ENCODE results near the gene SNRNP27. TPM values are rescaled to one million over a fixed set of nuclear protein-coding genes. Genes with fewer than 3 reads are reported as not detected.

Gene SNRNP27
- total and polyA plus RNA-seq, 4 donors: 32.0 to 51.3 (median 36.0) TPM

DNA sequence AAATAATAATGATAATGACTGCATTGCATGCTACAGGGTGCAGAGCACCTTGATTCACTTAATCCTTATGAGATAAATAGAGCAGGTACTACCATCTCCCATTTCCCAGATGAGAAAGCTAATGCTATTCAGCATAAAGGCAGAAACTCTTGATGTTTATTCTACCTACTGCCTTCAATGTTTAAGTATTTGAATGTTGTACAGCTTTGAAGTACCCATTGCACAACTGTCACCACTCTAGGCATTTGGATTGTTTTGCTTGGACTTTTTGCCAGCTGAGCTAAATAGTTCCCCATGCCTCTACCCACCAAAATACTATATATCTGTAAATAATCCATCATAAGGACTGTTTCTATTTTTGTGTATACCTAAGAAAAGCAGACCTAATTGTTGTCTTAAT, 13.5 kb downstream of the SNRNP27 start:
- no peak overlapping the region for H3K4me3 ChIP-seq
- no peak overlapping the region for H3K9ac ChIP-seq (ENCODE audit: insufficient read depth in 1 of 2, low read length in 2 of 2)
- H3K4me1 ChIP-seq (ENCODE audit: control insufficient read depth in 5 of 5, insufficient read depth in 5 of 5, low read length in 5 of 5): no peaks in the 10 kb centered on the region
- DNase-seq: no peak
- H3K27me3 ChIP-seq (ENCODE audit: control insufficient read depth in 3 of 3, insufficient read depth in 3 of 3, low read length in 2 of 3): no peaks in the 10 kb centered on the region
- peaks cover 6 to 32% (median 13%) of the 10 kb centered on the region in 4 donors for H3K36me3 ChIP-seq (ENCODE audit: control insufficient read depth in 4 of 4, insufficient read depth in 4 of 4, low read length in 4 of 4)
- TF ChIP-seq, protein P1, sequence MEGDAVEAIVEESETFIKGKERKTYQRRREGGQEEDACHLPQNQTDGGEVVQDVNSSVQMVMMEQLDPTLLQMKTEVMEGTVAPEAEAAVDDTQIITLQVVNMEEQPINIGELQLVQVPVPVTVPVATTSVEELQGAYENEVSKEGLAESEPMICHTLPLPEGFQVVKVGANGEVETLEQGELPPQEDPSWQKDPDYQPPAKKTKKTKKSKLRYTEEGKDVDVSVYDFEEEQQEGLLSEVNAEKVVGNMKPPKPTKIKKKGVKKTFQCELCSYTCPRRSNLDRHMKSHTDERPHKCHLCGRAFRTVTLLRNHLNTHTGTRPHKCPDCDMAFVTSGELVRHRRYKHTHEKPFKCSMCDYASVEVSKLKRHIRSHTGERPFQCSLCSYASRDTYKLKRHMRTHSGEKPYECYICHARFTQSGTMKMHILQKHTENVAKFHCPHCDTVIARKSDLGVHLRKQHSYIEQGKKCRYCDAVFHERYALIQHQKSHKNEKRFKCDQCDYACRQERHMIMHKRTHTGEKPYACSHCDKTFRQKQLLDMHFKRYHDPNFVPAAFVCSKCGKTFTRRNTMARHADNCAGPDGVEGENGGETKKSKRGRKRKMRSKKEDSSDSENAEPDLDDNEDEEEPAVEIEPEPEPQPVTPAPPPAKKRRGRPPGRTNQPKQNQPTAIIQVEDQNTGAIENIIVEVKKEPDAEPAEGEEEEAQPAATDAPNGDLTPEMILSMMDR (IDR thresholded peaks at IDR 0.05; ENCODE audit: control extremely low read depth, extremely low read depth): no peak
- H3K9me3 ChIP-seq (ENCODE audit: control insufficient read depth in 4 of 4, insufficient read depth in 3 of 4, low read length in 3 of 4): no peaks in the 10 kb centered on the region
- no peak overlapping the region for H3K27ac ChIP-seq (ENCODE audit: low read depth in 1 of 2, low read length in 1 of 2)
- ATAC-seq (ENCODE audit: insufficient read depth, low FRiP score): no peak

DNA sequence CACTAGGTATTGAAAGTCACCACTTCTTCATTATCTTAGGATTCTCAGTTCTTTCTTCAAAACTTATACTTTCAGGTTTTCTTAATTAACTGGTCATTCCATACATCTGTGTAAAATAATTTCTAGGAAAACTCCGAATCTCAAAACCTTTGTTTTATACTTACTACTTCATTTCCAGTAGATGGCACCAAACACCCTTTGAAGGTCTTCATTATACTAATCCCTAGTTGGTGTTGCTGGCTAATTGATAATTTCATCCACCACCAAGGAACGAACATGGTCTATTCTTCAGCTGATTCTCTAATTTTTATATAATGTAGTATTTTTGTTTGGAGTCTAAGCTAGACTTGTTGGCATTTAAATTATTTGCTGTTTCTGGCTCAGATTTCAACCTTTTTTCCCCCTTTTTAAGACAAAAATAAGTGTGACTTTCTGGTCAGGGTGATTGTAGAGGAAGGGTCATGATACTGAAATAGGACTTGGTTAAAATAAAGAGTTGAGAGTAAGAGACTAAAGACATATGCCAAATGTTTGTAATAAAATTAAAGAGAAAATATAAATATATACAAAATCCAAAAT, 18.3 kb downstream of the SNRNP27 start:
- H3K9me3 ChIP-seq (ENCODE audit: control insufficient read depth in 4 of 4, insufficient read depth in 3 of 4, low read length in 3 of 4): no peaks in the 10 kb centered on the region
- H3K27ac ChIP-seq (ENCODE audit: low read depth in 1 of 2, low read length in 1 of 2): no peak overlapping the region
- no peak overlapping the region for H3K4me3 ChIP-seq
- TF ChIP-seq, protein P1 (IDR thresholded peaks at IDR 0.05; ENCODE audit: control extremely low read depth, extremely low read depth): peak; percentile 44
- peak overlapping the region in 1 of 2 donors; percentile 2 for H3K9ac ChIP-seq (ENCODE audit: insufficient read depth in 1 of 2, low read length in 2 of 2)
- peaks cover 5 to 17% (median 11%) of the 10 kb centered on the region in 4 donors for H3K36me3 ChIP-seq (ENCODE audit: control insufficient read depth in 4 of 4, insufficient read depth in 4 of 4, low read length in 4 of 4)
- H3K27me3 ChIP-seq (ENCODE audit: control insufficient read depth in 3 of 3, insufficient read depth in 3 of 3, low read length in 2 of 3): no peaks in the 10 kb centered on the region
- ATAC-seq (ENCODE audit: insufficient read depth, low FRiP score) (no peak), DNase-seq (peak in 2 of 3 donors; percentile 73 to 77)
- peaks cover 0 to 17% (median 3%) of the 10 kb centered on the region in 5 donors for H3K4me1 ChIP-seq (ENCODE audit: control insufficient read depth in 5 of 5, insufficient read depth in 5 of 5, low read length in 5 of 5)
- 3% methylated on average over 2 of the region's 2 CpGs for WGBS, 2 donors

DNA sequence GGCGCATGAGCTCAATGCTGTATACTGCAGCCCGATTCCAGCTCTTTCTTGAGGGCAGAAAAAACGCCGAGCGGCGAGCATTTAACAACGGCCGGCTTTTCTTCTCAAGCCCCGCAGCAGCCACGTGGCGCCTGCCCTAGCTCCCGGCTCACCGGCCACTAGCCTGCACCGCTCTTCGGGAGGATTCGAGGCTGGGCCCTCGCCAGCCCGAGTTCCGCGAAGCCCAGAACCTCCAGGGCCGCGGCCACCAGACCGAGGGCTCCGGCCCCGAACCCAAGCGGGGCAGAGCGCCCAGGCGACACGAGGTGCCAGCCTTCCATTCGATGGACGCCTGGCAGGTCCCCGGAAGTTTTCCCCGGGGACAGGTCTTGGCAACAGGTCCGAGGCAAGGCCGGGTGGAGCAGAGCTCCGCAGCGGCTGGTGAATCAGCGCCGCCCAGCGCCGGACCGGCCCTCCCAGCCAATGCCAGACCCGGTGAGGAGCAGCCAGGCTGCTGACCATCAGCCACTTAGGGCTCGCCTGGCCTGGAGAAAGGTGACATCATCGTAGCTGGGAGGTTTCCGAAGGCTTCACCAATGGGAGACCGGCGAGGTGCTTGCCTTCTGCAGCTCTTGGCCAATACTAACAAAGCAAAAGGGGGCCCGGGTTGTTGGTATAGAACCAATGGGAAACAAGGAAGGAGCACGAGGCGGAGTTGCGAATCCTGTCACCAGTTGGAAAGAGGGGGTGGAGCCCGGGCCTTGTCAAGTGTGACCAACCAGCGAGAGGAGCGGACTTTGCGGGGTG, 20.6 kb downstream of the SNRNP27 start:
- DNase-seq (peak; percentile 100), ATAC-seq (ENCODE audit: insufficient read depth, low FRiP score) (peak; percentile 94)
- Histone ChIP-seq H3K4me1 (ENCODE audit: control insufficient read depth in 5 of 5, insufficient read depth in 5 of 5, low read length in 5 of 5) (peaks cover 0 to 17% (median 5%) of the 10 kb centered on the region in 5 donors), H3K9ac (ENCODE audit: insufficient read depth in 1 of 2, low read length in 2 of 2) (peak overlapping the region; percentile 83 to 96), H3K36me3 (ENCODE audit: control insufficient read depth in 4 of 4, insufficient read depth in 4 of 4, low read length in 4 of 4) (peaks cover 3 to 9% (median 6%) of the 10 kb centered on the region in 4 donors), H3K4me3 (peak overlapping the region; percentile 55), H3K27ac (ENCODE audit: low read depth in 1 of 2, low read length in 1 of 2) (peak overlapping the region; percentile 93 to 97), H3K9me3 (ENCODE audit: control insufficient read depth in 4 of 4, insufficient read depth in 3 of 4, low read length in 3 of 4) (no peaks in the 10 kb centered on the region), H3K27me3 (ENCODE audit: control insufficient read depth in 3 of 3, insufficient read depth in 3 of 3, low read length in 2 of 3) (no peaks in the 10 kb centered on the region)
- TF ChIP-seq, protein P1 (IDR thresholded peaks at IDR 0.05; ENCODE audit: control extremely low read depth, extremely low read depth): no peak
- WGBS, 2 donors: 0% methylated on average over 56 of the region's 56 CpGs
